Ovary (tissue), 9 donors: ENCODE measurements around the gene PKD2L1. TPM values are rescaled to one million over a fixed set of nuclear protein-coding genes. Genes with fewer than 3 reads are reported as not detected.
"Not testable (repeated sequence)": the region's sequence is repeated elsewhere in the genome, so short reads cannot be mapped to it uniquely, and the experiment has no call there.

Source experiments
- DNase-seq, 5 donors: peaks; one replicate each; pipeline ENCODE4 v3.0.0-alpha.2; 2019 to 2020
- H3K27ac ChIP-seq, 2 donors: fragments of 200-600 bp; one replicate each; pipeline versions ENCODE4 v1.5.1 to v1.8.0; 2019 to 2022
- H3K27me3 ChIP-seq: fragments of 200-600 bp; one replicate; pipeline ENCODE4 v1.8.0; 2022
- H3K36me3 ChIP-seq: fragments of 200-600 bp; sonication (generic); one replicate; pipeline ENCODE4 v1.5.1; 2019
- H3K4me1 ChIP-seq: one replicate; pipeline ENCODE4 v1.8.1; 2013; ENCODE audit warnings: mild to moderate bottlenecking, moderate library complexity; ENCODE audit not compliant: insufficient read depth
- H3K4me3 ChIP-seq: fragments of 200-600 bp; sonication (generic); one replicate; pipeline ENCODE4 v1.5.1; 2017
- H3K9me3 ChIP-seq, 2 donors: fragments of 200-600 bp in 1 of 2; sonication (generic) in 1 of 2; one replicate each; pipeline versions ENCODE4 v1.5.1 to v1.8.1; 2013 to 2019; ENCODE audit warnings: mild to moderate bottlenecking in 1 of 2, moderate library complexity in 1 of 2
- CTCF ChIP-seq, 3 donors: fragments of 450-650 bp in 2 of 3; fragments of 200-600 bp in 1 of 3; IDR thresholded peaks; one replicate each; pipeline versions ENCODE4 v1.5.1 to v1.8.0; 2016 to 2022; ENCODE audit warnings: antibody characterized with exemption in 3 of 3, mild to moderate bottlenecking in 1 of 3
- EP300 ChIP-seq: sonication (generic); formaldehyde crosslinking; IDR thresholded peaks from one replicate; pipeline ENCODE4 v1.6.1; 2017; ENCODE audit warnings: antibody characterized with exemption
- POLR2A ChIP-seq: fragments of 450-650 bp; IDR thresholded peaks from one replicate; pipeline ENCODE4 v1.6.1; 2017; ENCODE audit warnings: antibody characterized with exemption, mild to moderate bottlenecking, moderate library complexity
- WGBS, 3 donors: extraction: QIAGEN DNeasy Blood & Tissue Kit in 1 of 3; methylation state at CpG; one replicate each; pipeline versions ENCODE4 v1.1.5 to v1.1.7; 2013 to 2017; 5-methylcytosine and 5-hydroxymethylcytosine counted together
- intact Hi-C, 4 donors: fragments of 100-400 bp; cut with DNase I; formaldehyde crosslinking; loops; one replicate each; pipeline versions ENCODE4 v1.11.0 to v1.15.1; 2022 to 2023
- polyA plus RNA-seq, 2 donors: library from polyadenylated mRNA; stranded (reverse); fragments of 200-250 nt in 1 of 2; fragments of 350-450 nt in 1 of 2; fragmentation: Illumina TruSeq in 1 of 2; extraction: RNeasy Lipid Tissue Mini Kit (QIAGEN cat#74804) in 1 of 2; gene quantifications; one replicate each; pipeline ENCODE4 v1.2.3, GENCODE V29; 2013 to 2014
- total RNA-seq, 7 donors: library from RNA; depleted of rRNA in 2 of 7; stranded (reverse); fragments of >200 nt in 2 of 7; fragmentation: NEBNext Ultra II Directional in 3 of 7; extraction: Animal tissue kit (Norgen Biotek cat#: 25700) in 3 of 7; gene quantifications; one replicate each; pipeline versions ENCODE4 v1.1.0 to v1.2.4, GENCODE V29; 2016 to 2023
- donor health status: DM: no; HTN: no; CAD: no; lungs with moderate emphysema.
- donor health status: DM: no; HTN: no; CAD: no.
- donor health status: Bipolar disorder and iron deficiency.
- donor health status: DM: yes; HTN: yes; CAD: no.
- donor health status: DM: no; HTN: no; CAD: no.
- donor health status: DM: yes; HTN: yes; CAD: no.

PKD2L1 gene
- total and polyA plus RNA-seq, 9 donors: 0.02 to 2.5 (median 2.2) TPM; not detected in 6

DNA sequence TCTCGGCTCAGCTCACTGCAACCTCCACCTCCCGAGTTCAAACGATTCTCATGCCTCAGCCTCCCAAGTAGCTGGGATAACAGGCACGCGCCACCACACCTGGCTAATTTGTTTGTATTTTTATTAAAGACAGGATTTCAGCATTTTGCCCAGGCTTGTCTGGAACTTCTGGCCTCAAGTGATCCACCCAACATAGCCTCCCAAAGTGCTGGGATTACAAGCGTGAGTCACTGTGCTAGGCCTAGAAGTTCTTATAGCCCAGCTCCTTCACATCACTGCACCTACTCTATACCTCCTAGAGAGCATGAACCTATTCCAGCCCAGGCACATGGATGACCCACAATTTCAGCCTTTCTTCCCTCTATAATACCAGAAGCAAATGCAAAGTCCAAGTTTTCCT, 42.3 kb downstream of the PKD2L1 start:
- Histone ChIP-seq H3K4me3 (no peak overlapping the region), H3K9me3 (no peaks in the 10 kb centered on the region), H3K27ac (no peak overlapping the region), H3K4me1 (peaks cover 2% of the 10 kb centered on the region), H3K27me3 (no peaks in the 10 kb centered on the region), H3K36me3 (no peaks in the 10 kb centered on the region)
- TF ChIP-seq CTCF (IDR thresholded peaks at IDR 0.05) (no peak), POLR2A (no peak), EP300 (no peak)
- WGBS, 3 donors: 98 to 99% (median 99%) methylated on average over 6 of the region's 6 CpGs
- DNase-seq: no peak
- intact Hi-C loops: loop anchor here in 1 of 4 donors (5.0 kb wide), 1 partner anchor 860 kb away; no protein-coding TSS in a partner anchor

DNA sequence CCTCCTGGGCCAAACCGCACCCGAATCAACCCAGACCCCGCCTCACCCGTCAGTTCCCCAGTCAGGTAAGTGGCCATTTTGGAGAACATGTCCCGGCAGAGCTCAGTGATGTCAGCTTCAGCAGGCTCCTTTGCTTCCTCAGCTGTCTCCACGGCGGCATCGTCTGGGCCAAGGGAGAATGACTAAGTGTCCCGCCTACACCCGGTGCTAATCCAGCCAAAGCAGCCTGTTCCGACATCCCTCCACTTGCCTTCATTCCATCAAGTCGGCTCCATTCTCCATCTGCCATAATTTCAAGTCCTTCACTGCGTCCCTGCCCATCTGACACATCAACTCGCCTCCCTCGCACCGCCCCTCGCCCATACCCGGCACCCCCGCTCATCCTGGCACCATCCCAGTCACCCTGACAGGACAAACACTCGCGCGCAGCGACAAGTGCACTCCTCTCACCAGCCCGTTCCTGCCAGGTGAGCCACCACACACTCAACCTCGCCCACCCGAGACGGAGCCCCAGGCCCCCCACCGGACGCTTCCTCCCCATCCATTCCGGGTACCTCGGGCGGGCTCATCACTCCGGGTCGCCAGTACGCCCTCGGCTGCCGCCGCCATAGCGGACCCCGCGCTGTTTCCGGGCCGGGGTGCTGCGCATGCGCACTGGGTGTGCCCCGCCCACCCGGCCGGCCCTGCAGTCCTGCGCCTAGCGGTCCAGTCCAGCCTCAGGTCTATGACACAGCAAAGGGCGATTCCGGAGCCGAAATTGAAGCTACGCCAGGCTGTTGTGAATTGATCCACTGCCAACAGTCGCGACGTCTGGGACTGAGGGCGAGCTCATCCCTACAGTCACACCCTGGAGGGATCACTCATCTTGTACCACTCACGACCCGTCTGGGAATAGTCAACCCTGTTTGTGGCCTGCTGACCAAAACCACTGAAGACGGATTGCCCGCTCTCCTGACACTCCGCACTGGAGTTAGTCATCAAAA, 43.7 kb downstream of the PKD2L1 start, which contains the start of gene BLOC1S2:
Gene BLOC1S2, minus strand, starts transcription at position 630 of the 983 bp plus-strand sequence. Its CDS starts 21 bp downstream, at position 609.
- peak within 1 kb of the TSS in 1 of 2 donors; percentile 67 for H3K27ac ChIP-seq
- H3K4me1 ChIP-seq: peaks cover 2% of the 10 kb centered on the region
- no peaks in the 10 kb centered on the region for H3K9me3 ChIP-seq
- TF ChIP-seq POLR2A (peak; percentile 78), EP300 (no peak), CTCF (IDR thresholded peaks at IDR 0.05) (peak in 1 of 3 donors; percentile 22)
- no peaks in the 10 kb centered on the region for H3K27me3 ChIP-seq
- intact Hi-C loops: loop anchor here in 1 of 4 donors (5.0 kb wide), 1 partner anchor 859 kb away; no protein-coding TSS in a partner anchor
- no peaks in the 10 kb centered on the region for H3K36me3 ChIP-seq
- 1 to 2% (median 1%) methylated on average over 45 to 63 of the region's 63 CpGs for WGBS, 3 donors
- H3K4me3 ChIP-seq: peak within 1 kb of the TSS; percentile 93
- peak; percentile 84 to 92 (median 88) for DNase-seq

DNA sequence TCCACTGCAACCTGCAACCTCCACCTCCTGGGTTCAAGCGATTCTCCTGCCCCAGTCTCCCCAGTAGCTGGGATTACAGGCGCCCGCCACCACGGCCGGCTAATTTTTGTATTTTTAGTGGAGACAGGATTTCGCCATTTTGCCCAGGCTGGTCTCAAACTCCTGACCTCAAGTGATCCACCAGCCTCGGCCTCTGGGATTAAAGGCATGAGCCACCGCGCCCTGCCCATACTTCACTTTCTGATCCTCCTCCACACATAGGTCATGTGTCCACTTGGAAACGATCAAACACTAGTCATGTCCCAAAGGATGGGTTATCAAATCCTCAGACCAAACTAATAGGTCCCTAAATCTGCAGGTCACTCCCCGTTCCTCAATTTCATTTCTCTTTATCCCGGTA, 44.7 kb downstream of the PKD2L1 start:
- not testable (repeated sequence) for H3K4me1 ChIP-seq, H3K36me3 ChIP-seq, H3K27me3 ChIP-seq, H3K9me3 ChIP-seq, DNase-seq
- H3K27ac ChIP-seq: peak overlapping the region in 1 of 2 donors; percentile 67
- peak overlapping the region; percentile 93 for H3K4me3 ChIP-seq
- 81 to 85% (median 83%) methylated on average over 12 of the region's 12 CpGs for WGBS, 3 donors
- intact Hi-C loops: loop anchor here in 1 of 4 donors (5.0 kb wide), 1 partner anchor 858 kb away; no protein-coding TSS in a partner anchor

- Histone ChIP-seq H3K27me3 (no peaks in the 10 kb centered on the region), H3K36me3 (no peaks in the 10 kb centered on the region), H3K4me1 (peaks cover 2% of the 10 kb centered on the region), H3K4me3 (no peak overlapping the region), H3K27ac (no peak overlapping the region), H3K9me3 (no peaks in the 10 kb centered on the region)
- no peak for TF ChIP-seq CTCF (IDR thresholded peaks at IDR 0.05)
- no peak for TF ChIP-seq EP300
- no peak for TF ChIP-seq POLR2A
- no peak for DNase-seq
- intact Hi-C loops: no loop called here
- WGBS, 3 donors: 95 to 98% (median 96%) methylated on average over 3 of the region's 3 CpGs
Observed at GRCh38 chr10:100282907-100283306, 47.1 kb downstream of the PKD2L1 start.

DNA sequence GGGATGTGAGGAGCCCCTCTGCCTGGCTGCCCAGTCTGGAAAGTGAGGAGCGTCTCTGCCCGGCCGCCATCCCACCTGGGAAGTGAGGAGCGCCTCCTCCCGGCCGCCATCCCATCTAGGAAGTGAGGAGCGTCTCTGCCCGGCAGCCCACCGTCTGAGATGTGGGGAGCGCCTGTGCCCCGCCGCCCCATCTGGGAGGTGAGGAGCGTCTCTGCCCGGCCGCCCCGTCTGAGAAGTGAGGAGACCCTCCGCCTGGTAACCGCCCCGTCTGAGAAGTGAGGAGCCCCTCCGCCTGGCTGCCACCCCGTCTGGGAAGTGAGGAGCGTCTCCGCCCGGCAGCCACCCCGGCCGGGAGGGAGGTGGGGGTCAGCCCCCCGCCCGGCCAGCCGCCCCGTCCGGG, 53.1 kb downstream of the PKD2L1 start:
- H3K36me3 ChIP-seq: not testable (repeated sequence)

More for the DNA sequence above, 53.1 kb downstream of the PKD2L1 start:
- intact Hi-C loops, H3K9me3 ChIP-seq, DNase-seq, H3K27ac ChIP-seq, H3K4me3 ChIP-seq, H3K4me1 ChIP-seq, H3K27me3 ChIP-seq: not testable (repeated sequence)
- 87 to 97% (median 95%) methylated on average over 14 to 20 of the region's 31 CpGs for WGBS, 3 donors
